ENCODE data around the gene KCTD17.

Gene KCTD17

DNA sequence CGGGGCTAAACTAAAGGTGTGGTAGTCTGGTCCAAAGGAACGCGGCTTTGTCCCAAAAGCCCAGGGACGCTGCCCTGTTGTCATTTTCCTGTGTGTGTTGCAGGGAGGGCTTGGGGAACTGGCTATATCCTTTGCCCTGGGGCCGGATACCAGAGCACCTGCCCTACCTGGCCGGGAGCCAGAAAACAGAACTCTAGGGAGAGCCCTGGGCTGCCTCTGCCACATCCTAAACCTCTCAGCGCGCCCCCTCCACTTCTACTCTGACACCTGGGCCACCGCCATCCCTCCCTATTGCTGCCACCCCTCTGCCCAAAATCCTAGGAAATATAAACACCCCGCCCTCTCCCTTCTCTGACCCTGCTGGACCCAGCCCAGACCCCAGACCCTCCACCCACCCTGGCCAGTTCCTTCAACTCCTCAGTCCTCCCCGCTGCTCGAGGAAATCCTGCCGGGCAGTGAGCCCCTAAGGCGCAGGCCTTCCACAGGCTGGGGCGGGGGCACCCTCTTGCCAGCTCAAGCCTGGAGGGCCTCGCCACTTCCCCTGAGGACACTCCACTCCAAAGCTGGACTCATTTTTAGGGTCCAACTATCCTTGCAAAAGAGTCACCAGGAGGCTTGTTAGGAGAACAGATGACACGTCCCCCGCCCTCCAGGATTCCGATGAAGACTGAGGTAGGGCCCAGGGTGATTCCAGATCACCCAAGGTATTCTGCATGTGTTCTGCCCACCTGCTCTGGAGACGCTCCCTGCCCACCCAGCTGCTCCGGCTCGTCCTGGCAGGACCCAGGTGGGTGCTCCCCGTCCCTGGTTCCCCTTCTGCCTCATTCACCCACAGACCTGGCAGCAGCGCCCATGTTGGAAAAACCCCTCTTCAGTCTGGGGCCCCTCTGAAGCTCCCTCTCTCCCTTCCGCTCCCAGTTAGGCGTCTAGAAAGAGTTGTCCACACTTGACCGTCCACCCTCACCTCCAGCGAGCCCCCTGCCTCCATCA is 12.2 kb downstream of the KCTD17 start:
- DNase-seq (ENCODE audit: low spot score) = no peak
- in situ Hi-C loops (cut with MboI; ENCODE audit: low pct_unique_long_range_greater_than_20kb, low sequenced_read_pairs, unreplicated experiment) = no loop called here
- TF ChIP-seq, protein P1, sequence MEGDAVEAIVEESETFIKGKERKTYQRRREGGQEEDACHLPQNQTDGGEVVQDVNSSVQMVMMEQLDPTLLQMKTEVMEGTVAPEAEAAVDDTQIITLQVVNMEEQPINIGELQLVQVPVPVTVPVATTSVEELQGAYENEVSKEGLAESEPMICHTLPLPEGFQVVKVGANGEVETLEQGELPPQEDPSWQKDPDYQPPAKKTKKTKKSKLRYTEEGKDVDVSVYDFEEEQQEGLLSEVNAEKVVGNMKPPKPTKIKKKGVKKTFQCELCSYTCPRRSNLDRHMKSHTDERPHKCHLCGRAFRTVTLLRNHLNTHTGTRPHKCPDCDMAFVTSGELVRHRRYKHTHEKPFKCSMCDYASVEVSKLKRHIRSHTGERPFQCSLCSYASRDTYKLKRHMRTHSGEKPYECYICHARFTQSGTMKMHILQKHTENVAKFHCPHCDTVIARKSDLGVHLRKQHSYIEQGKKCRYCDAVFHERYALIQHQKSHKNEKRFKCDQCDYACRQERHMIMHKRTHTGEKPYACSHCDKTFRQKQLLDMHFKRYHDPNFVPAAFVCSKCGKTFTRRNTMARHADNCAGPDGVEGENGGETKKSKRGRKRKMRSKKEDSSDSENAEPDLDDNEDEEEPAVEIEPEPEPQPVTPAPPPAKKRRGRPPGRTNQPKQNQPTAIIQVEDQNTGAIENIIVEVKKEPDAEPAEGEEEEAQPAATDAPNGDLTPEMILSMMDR (IDR thresholded peaks at IDR 0.05; ENCODE audit: extremely low read depth, insufficient read depth, missing control alignments) = no peak

DNA sequence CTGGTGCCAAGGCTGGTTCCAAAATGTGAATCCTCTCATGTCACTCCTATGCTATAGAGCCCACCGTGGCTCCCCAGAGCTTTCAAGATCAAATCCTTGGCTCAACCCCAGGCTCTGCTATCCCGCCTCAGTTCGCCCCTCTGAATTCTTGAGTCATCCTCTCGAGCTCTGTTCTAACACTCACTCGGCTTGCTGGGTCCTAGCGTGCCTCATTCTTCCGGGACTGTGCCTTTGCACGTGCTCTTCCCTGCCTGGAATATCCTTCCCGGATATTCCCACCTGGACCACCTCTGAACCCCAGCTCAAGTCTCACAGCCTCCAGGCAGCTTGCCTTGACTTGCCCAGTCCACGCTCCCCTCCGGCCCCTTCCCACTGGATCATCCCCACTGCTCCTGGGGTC is 13.0 kb downstream of the KCTD17 start:
- TF ChIP-seq, protein P1 (IDR thresholded peaks at IDR 0.05; ENCODE audit: extremely low read depth, insufficient read depth, missing control alignments) = no peak
- in situ Hi-C loops (cut with MboI; ENCODE audit: low pct_unique_long_range_greater_than_20kb, low sequenced_read_pairs, unreplicated experiment) = no loop called here
- no peak for DNase-seq (ENCODE audit: low spot score)

DNA sequence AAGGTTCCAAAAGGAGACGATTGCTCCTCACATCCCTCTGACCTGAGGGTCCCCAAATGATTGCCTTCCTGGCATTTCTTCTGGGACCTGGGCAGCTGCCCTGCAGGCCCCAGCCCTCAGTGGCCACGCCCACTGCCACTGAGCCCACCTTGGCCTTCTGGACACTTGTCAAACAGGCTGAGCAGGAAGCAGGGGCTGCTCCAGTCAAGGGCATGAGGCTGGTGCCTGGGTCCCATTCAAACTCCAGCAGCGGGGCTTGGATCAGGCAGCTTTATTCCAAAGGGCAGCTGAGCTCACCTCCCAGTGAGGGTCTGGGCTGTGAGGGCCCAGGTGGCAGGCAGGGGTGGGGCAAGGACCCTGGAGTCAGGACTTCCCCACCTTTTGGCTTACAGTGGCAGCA is 13.6 kb downstream of the KCTD17 start:
- in situ Hi-C loops (cut with MboI; ENCODE audit: low pct_unique_long_range_greater_than_20kb, low sequenced_read_pairs, unreplicated experiment) = no loop called here
- DNase-seq (ENCODE audit: low spot score) = no peak
- TF ChIP-seq, protein P1 (IDR thresholded peaks at IDR 0.05; ENCODE audit: extremely low read depth, insufficient read depth, missing control alignments) = no peak

DNA sequence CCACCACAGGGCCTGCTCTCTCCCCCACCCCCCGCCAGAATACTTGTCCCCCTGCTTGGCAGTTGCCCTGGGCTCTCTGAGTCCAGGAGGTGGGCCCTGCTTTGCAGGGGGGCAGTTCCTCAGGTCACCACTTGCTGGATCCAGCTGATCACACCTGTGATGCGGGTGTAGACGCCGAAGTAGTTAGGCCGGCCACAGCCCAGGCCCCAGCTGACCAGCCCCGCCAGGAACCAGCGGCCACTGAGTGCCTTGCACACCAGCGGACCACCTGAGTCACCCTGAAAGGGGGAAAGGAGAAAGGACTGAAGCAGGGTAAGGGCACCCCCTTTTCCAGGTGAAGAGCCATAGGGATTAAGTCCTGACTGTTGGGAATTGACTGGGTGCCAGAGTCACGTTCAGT is 14.4 kb downstream of the KCTD17 start:
- in situ Hi-C loops (cut with MboI; ENCODE audit: low pct_unique_long_range_greater_than_20kb, low sequenced_read_pairs, unreplicated experiment) = no loop called here
- TF ChIP-seq, protein P1 (IDR thresholded peaks at IDR 0.05; ENCODE audit: extremely low read depth, insufficient read depth, missing control alignments) = no peak
- no peak for DNase-seq (ENCODE audit: low spot score)

DNA sequence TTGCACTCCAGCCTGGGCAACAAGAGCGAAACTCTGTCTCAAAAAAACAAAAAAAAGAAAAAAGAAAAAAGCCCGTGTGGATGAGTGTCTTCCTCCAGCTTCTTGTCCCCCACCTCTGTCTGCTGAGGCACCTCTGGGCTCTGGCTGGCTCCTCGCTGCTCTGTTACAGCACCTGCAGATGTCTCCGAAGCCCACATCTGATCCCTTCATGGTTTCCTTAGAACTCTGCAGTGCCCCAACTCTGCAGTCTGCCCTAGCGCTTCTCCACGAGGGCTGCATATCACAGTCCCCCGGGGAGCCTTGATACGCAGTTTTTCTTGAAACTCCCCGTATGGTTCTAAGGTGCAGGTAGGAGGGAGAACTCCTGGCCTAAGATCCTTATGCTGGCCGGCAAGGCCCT is 15.9 kb downstream of the KCTD17 start:
- DNase-seq (ENCODE audit: low spot score) = no peak
- in situ Hi-C loops (cut with MboI; ENCODE audit: low pct_unique_long_range_greater_than_20kb, low sequenced_read_pairs, unreplicated experiment) = no loop called here
- TF ChIP-seq, protein P1 (IDR thresholded peaks at IDR 0.05; ENCODE audit: extremely low read depth, insufficient read depth, missing control alignments) = no peak

DNA sequence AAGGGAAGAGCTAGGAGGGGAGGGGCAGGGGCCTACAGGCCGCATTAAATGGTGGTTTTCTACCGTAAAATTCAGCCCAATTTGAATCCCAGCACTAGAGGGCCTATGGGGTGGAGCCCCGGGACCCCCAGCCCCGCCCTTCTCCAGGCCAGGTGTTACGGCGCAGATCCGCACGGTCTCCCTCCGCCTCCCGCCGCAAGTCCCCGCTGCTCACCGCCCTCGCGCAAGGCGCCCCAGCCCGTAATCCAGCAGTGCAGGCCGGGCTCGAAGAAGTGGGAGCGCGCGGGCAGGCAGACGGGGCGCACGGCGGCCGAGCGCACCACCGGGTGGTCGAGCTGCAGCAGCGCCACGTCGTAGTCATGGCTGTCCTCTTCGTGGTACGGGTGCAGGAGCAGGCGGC is 17.3 kb downstream of the KCTD17 start:
- in situ Hi-C loops (cut with MboI; ENCODE audit: low pct_unique_long_range_greater_than_20kb, low sequenced_read_pairs, unreplicated experiment) = no loop called here
- DNase-seq (ENCODE audit: low spot score) = no peak
- TF ChIP-seq, protein P1 (IDR thresholded peaks at IDR 0.05; ENCODE audit: extremely low read depth, insufficient read depth, missing control alignments) = no peak
